H1 (cell line): ENCODE measurements around the gene SPC24. TPM values are rescaled to one million over a fixed set of nuclear protein-coding genes. Genes with fewer than 3 reads are reported as not detected.

Experiments used
- CTCF ChIA-PET: fragments of 300-600 bp; sonication (Branson Sonifier 250); formaldehyde crosslinking; loops from one replicate; lab custom pipeline; 2021; ENCODE audit not compliant: partially characterized antibody; lab: Charles Lee
- POLR2A ChIA-PET: fragments of 300-600 bp; sonication (Branson Sonifier 250); formaldehyde crosslinking; loops from one replicate; lab custom pipeline; 2021; ENCODE audit warnings: inconsistent platforms; ENCODE audit not compliant: partially characterized antibody; lab: Charles Lee
- DNase-seq, 2 experiments: peaks; one replicate each; pipeline versions ENCODE4 v3.0.0 to v3.0.0-alpha.2; 2010 to 2022; ENCODE audit warnings: low spot score in 2 of 2, low read depth in 1 of 2, mixed read lengths in 1 of 2
- FAIRE-seq: peaks from 2 replicates; lab custom pipeline; 2011; peaks lifted over from hg19 to GRCh38; lab: Jason Lieb, UNC
- H2AFZ ChIP-seq: 2 replicates; pipeline ENCODE4 v1.8.1; 2012; ENCODE audit warnings: low read length, inconsistent platforms
- H2AK5ac ChIP-seq: 2 replicates; pipeline ENCODE4 v1.6.1; 2013; ENCODE audit warnings: low read depth, low read length
- H2BK120ac ChIP-seq: replicated peaks from 2 replicates; pipeline ENCODE3; 2013; ENCODE audit warnings: low read depth, low read length, inconsistent platforms
- H2BK12ac ChIP-seq: 2 replicates; pipeline ENCODE4 v1.6.1; 2013; ENCODE audit warnings: low read depth, low read length
- H2BK15ac ChIP-seq: 2 replicates; pipeline ENCODE4 v1.6.1; 2013; ENCODE audit warnings: low read length
- H2BK20ac ChIP-seq: 2 replicates; pipeline ENCODE4 v1.6.1; 2013; ENCODE audit warnings: low read length
- H2BK5ac ChIP-seq: 2 replicates; pipeline ENCODE4 v1.6.1; 2013; ENCODE audit warnings: low read depth, low read length
- H3K14ac ChIP-seq: 2 replicates; pipeline ENCODE4 v1.6.1; 2013; ENCODE audit warnings: inconsistent platforms; ENCODE audit not compliant: insufficient read length
- H3K18ac ChIP-seq: 2 replicates; pipeline ENCODE4 v1.6.1; 2013; ENCODE audit warnings: low read length; ENCODE audit errors: extremely low read depth
- H3K23ac ChIP-seq: 2 replicates; pipeline ENCODE4 v1.6.1; 2013; ENCODE audit warnings: inconsistent platforms; ENCODE audit not compliant: insufficient read length
- H3K23me2 ChIP-seq: 2 replicates; pipeline ENCODE4 v1.6.1; 2013; ENCODE audit warnings: low read depth, low read length
- H3K27ac ChIP-seq: 2 replicates; pipeline ENCODE4 v1.6.1; 2011; ENCODE audit warnings: low read depth, low read length, inconsistent platforms
- H3K27me3 ChIP-seq, 4 experiments: replicated peaks in 1 of 4; 1 replicate in 1 of 4; 2 replicates in 3 of 4; pipeline versions ENCODE4 v1.6.1 to v1.8.1; 2011 to 2013; ENCODE audit warnings: low read length in 3 of 4, mild to moderate bottlenecking in 3 of 4, inconsistent platforms in 2 of 4, mixed read lengths in 2 of 4, moderate library complexity in 1 of 4; ENCODE audit not compliant: control insufficient read depth in 3 of 4, insufficient read depth in 3 of 4; ENCODE audit errors: extremely low read depth in 1 of 4
- H3K36me3 ChIP-seq, 4 experiments: 2 replicates each; pipeline versions ENCODE4 v1.6.1 to v1.8.1; 2011 to 2013; ENCODE audit warnings: mild to moderate bottlenecking in 4 of 4, low read length in 3 of 4, moderate library complexity in 2 of 4, control low read depth in 1 of 4, inconsistent platforms in 1 of 4; ENCODE audit not compliant: insufficient read depth in 4 of 4, control insufficient read depth in 2 of 4
- H3K4ac ChIP-seq: replicated peaks from 2 replicates; pipeline ENCODE3; 2013; ENCODE audit warnings: low read length, low read depth, mixed read lengths, inconsistent platforms; ENCODE audit not compliant: insufficient read length
- H3K4me1 ChIP-seq, 4 experiments: replicated peaks in 1 of 4; 1 replicate in 1 of 4; 2 replicates in 3 of 4; pipeline versions ENCODE4 v1.6.1 to v1.8.1; 2011 to 2013; ENCODE audit warnings: low read length in 3 of 4, inconsistent platforms in 2 of 4, mixed read lengths in 1 of 4; ENCODE audit not compliant: insufficient read depth in 4 of 4, control insufficient read depth in 3 of 4
- H3K4me2 ChIP-seq, 2 experiments: 2 replicates each; pipeline versions ENCODE4 v1.6.1 to v1.8.1; 2011 to 2013; ENCODE audit warnings: low read depth in 2 of 2, low read length in 2 of 2, control low read depth in 1 of 2, inconsistent platforms in 1 of 2, mild to moderate bottlenecking in 1 of 2; ENCODE audit not compliant: insufficient read depth in 1 of 2
- H3K4me3 ChIP-seq, 4 experiments: fragments of 200-600, 300-600 bp in 1 of 4; sonication (generic), shearing (Covaris generic), sonication (Bioruptor Twin) in 1 of 4; 2 replicates each; pipeline versions ENCODE4 v1.5.1 to v1.8.1; 2011 to 2016; ENCODE audit warnings: low read length in 4 of 4, low read depth in 3 of 4, control low read depth in 2 of 4, inconsistent platforms in 2 of 4, mild to moderate bottlenecking in 2 of 4, mixed read lengths in 1 of 4, moderate library complexity in 1 of 4; ENCODE audit not compliant: insufficient read depth in 2 of 4; ENCODE audit errors: extremely low read depth in 1 of 4
- H3K56ac ChIP-seq: replicated peaks from 2 replicates; pipeline ENCODE3; 2013; ENCODE audit warnings: low read depth, mild to moderate bottlenecking, mixed read lengths, low read length, inconsistent platforms; ENCODE audit not compliant: insufficient read length
- H3K79me1 ChIP-seq: 2 replicates; pipeline ENCODE4 v1.6.1; 2013; ENCODE audit warnings: low read depth, low read length, control low read depth
- H3K79me2 ChIP-seq, 2 experiments: 2 replicates each; pipeline versions ENCODE4 v1.6.1 to v1.8.1; 2012 to 2013; ENCODE audit warnings: low read length in 2 of 2, mild to moderate bottlenecking in 2 of 2, inconsistent platforms in 1 of 2; ENCODE audit not compliant: insufficient read depth in 2 of 2, control insufficient read depth in 1 of 2
- H3K9ac ChIP-seq, 4 experiments: replicated peaks in 1 of 4; 1 replicate in 1 of 4; 2 replicates in 3 of 4; pipeline versions ENCODE4 v1.6.1 to v1.8.1; 2011 to 2013; ENCODE audit warnings: low read depth in 3 of 4, low read length in 3 of 4, control low read depth in 2 of 4, mild to moderate bottlenecking in 2 of 4, moderate library complexity in 2 of 4, inconsistent platforms in 1 of 4; ENCODE audit errors: extremely low read depth in 1 of 4
- H3K9me3 ChIP-seq, 2 experiments: 2 replicates each; pipeline versions ENCODE4 v1.6.1 to v1.8.1; 2012 to 2013; ENCODE audit warnings: mild to moderate bottlenecking in 2 of 2, moderate library complexity in 2 of 2, control low read depth in 1 of 2, inconsistent platforms in 1 of 2, low read depth in 1 of 2, low read length in 1 of 2, mixed read lengths in 1 of 2; ENCODE audit not compliant: insufficient read depth in 2 of 2
- H4K20me1 ChIP-seq, 2 experiments: replicated peaks in 1 of 2; 2 replicates each; pipeline versions ENCODE3 to v1.8.1; 2011 to 2013; ENCODE audit warnings: inconsistent platforms in 2 of 2, low read length in 2 of 2, mild to moderate bottlenecking in 1 of 2; ENCODE audit not compliant: insufficient read depth in 2 of 2, control insufficient read depth in 1 of 2
- H4K5ac ChIP-seq: 2 replicates; pipeline ENCODE4 v1.6.1; 2013; ENCODE audit warnings: low read length, low read depth, mixed read lengths, inconsistent platforms; ENCODE audit not compliant: insufficient read length
- H4K8ac ChIP-seq: 2 replicates; pipeline ENCODE4 v1.8.0; 2013; ENCODE audit warnings: mild to moderate bottlenecking, moderate library complexity, low read length, inconsistent platforms; ENCODE audit not compliant: insufficient read depth; ENCODE audit errors: extremely low read depth
- H4K91ac ChIP-seq: replicated peaks from 2 replicates; pipeline ENCODE3; 2013; ENCODE audit warnings: low read length, mixed read lengths, inconsistent platforms; ENCODE audit not compliant: insufficient read length
- CBX5 ChIP-seq: fragments of 300-800, 300-1000 bp; sonication (generic); IDR thresholded peaks from 2 replicates; pipeline ENCODE4 v1.7.1; 2016; ENCODE audit warnings: antibody characterized with exemption, low read length, low read depth
- CBX8 ChIP-seq: fragments of 300-800, 300-1000 bp; sonication (generic); IDR thresholded peaks from 2 replicates; pipeline ENCODE4 v1.7.1; 2016; ENCODE audit warnings: low read depth, low read length, borderline replicate concordance
- CEBPB ChIP-seq: IDR thresholded peaks from 2 replicates; pipeline ENCODE4 v1.6.1; 2012; ENCODE audit warnings: low read depth, low read length
- EGR1 ChIP-seq: IDR thresholded peaks from 2 replicates; pipeline ENCODE4 v1.6.1; 2011; ENCODE audit warnings: low read depth, low read length, borderline replicate concordance
- JUND ChIP-seq: IDR thresholded peaks from 2 replicates; pipeline ENCODE4 v1.6.1; 2011; ENCODE audit warnings: mild to moderate bottlenecking, improper control_type of control experiment, low read length
- KDM5A ChIP-seq: fragments of 200-600 bp; IDR thresholded peaks from 2 replicates; pipeline ENCODE4 v1.7.1; 2012; ENCODE audit warnings: mild to moderate bottlenecking, low read length, inconsistent platforms, mixed read lengths
- NANOG ChIP-seq: IDR thresholded peaks from 2 replicates; pipeline ENCODE4 v1.6.1; 2011; ENCODE audit warnings: low read length, low read depth, mild to moderate bottlenecking, inconsistent platforms; ENCODE audit not compliant: insufficient read depth, poor library complexity, severe bottlenecking
- NRF1 ChIP-seq: IDR thresholded peaks from 2 replicates; pipeline ENCODE4 v1.6.1; 2011; ENCODE audit warnings: mild to moderate bottlenecking, low read depth, low read length, improper control_type of control experiment
- RXRA ChIP-seq: IDR thresholded peaks from 2 replicates; pipeline ENCODE4 v1.6.1; 2011; ENCODE audit warnings: low read depth, mild to moderate bottlenecking, low read length, moderate library complexity; ENCODE audit not compliant: insufficient read depth
- SAP30 ChIP-seq: fragments of 300-600 bp; sonication (generic); IDR thresholded peaks from 2 replicates; pipeline ENCODE4 v1.7.1; 2012; ENCODE audit warnings: low read length, moderate library complexity, mild to moderate bottlenecking, inconsistent platforms; ENCODE audit not compliant: insufficient read depth, insufficient replicate concordance
- SP2 ChIP-seq: IDR thresholded peaks from 2 replicates; pipeline ENCODE4 v1.6.1; 2012; ENCODE audit warnings: mild to moderate bottlenecking, low read length, inconsistent platforms
- WGBS, 2 experiments: shearing (Covaris generic) in 1 of 2; methylation state at CpG; one replicate each; pipeline versions ENCODE4 v1.1.6 to v1.1.7; 2013 to 2015; ENCODE audit warnings: low lambda C conversion rate in 2 of 2, mixed read lengths in 2 of 2, inconsistent platforms in 1 of 2, low coverage in 1 of 2, missing lambda C conversion rate in 1 of 2; ENCODE audit not compliant: insufficient replicate concordance in 2 of 2, insufficient coverage in 1 of 2, insufficient read length in 1 of 2; ENCODE audit errors: extremely low coverage in 1 of 2, missing lambda C conversion rate in 1 of 2; 5-methylcytosine and 5-hydroxymethylcytosine counted together
- polyA plus RNA-seq, 7 experiments: library from polyadenylated mRNA; depleted of rRNA in 3 of 7; stranded (reverse) in 5 of 7; unstranded in 2 of 7; fragments of >200 nt in 5 of 7; fragments of 200-250 nt in 2 of 7; gene quantifications; 1 replicate in 5 of 7; 2 replicates in 1 of 7; 4 replicates in 1 of 7; pipeline versions ENCODE4 v1.2.1 to v1.2.3, GENCODE V29; 2011 to 2013; ENCODE audit warnings: missing spikeins in 2 of 7, mixed read lengths in 2 of 7
- total RNA-seq: library from RNA; stranded (reverse); fragmentation: NEBNext Ultra II Directional; extraction: Animal tissue kit (Norgen Biotek cat#: 25700); gene quantifications from 2 replicates; pipeline ENCODE4 v1.2.1, GENCODE V29; 2021
- TF ChIP-seq, protein P1 (sequence below), 3 experiments: IDR thresholded peaks; 1 replicate in 2 of 3; 2 replicates in 1 of 3; pipeline versions ENCODE4 v1.5.1 to v1.6.1; 2011; ENCODE audit warnings: low read length in 3 of 3, mild to moderate bottlenecking in 3 of 3, inconsistent platforms in 2 of 3, low read depth in 1 of 3, moderate library complexity in 1 of 3; ENCODE audit not compliant: insufficient read depth in 1 of 3; ENCODE audit errors: control extremely low read depth in 1 of 3

The SPC24 gene
- total and polyA plus RNA-seq, 2 of the 8 experiments (the other 6 are each of a cell fraction or from before 2014, with no cell fraction given), result 17.7 to 42.4 TPM

DNA sequence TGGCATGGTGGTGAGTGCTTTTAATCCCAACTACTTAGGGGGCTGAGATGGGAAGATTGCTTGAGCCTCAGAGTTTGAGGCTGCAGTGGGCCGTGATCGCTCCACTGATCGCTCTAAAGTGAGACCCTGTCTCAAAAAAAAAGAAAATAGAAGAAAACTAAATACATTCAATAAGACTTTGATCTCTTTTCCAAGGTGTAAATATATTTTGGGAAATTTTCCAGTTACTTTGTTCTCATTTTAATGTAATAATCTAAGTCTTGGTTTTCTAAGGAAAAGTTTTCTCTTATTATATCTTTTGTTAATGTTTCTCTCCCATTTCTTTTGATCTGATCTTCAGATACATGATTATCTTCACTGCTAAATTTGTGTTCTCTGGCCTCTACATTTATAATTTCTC lies 56.7 kb downstream of the SPC24 start:
- no peak overlapping the region for H2BK12ac ChIP-seq
- FAIRE-seq, result no peak
- H2AFZ ChIP-seq, result no peak overlapping the region
- H3K4me3 ChIP-seq, result no peak overlapping the region
- H4K5ac ChIP-seq, result no peak overlapping the region
- no peaks in the 10 kb centered on the region for H3K23me2 ChIP-seq
- H2BK5ac ChIP-seq, result no peak overlapping the region
- H3K79me2 ChIP-seq, result peaks cover 22 to 76% of the 10 kb centered on the region in 2 experiments
- no peak overlapping the region for H3K4me2 ChIP-seq
- no peak overlapping the region for H2AK5ac ChIP-seq
- H3K4me1 ChIP-seq, result peaks cover 0 to 3% (median 0%) of the 10 kb centered on the region in 4 experiments; a peak in 3 of 7 replicates
- no peak overlapping the region for H3K56ac ChIP-seq
- H3K23ac ChIP-seq, result no peak overlapping the region
- no peaks in the 10 kb centered on the region for H3K27me3 ChIP-seq
- no peak overlapping the region for H2BK15ac ChIP-seq
- 78% methylated on average over 3 of the region's 3 CpGs; no CpG with 5 or more reads in 1 of the 2 experiments for WGBS, 2 experiments
- peaks cover 28 to 89% (median 49%) of the 10 kb centered on the region in 4 experiments; a peak in 7 of 8 replicates for H3K36me3 ChIP-seq
- CTCF ChIA-PET, result no interaction called here
- peaks cover 5% of the 10 kb centered on the region for H3K79me1 ChIP-seq
- no peak for DNase-seq
- POLR2A ChIA-PET, result no interaction called here
- H3K27ac ChIP-seq, result no peak overlapping the region
- no peak overlapping the region for H4K8ac ChIP-seq
- no peak overlapping the region for H3K14ac ChIP-seq
- no peak overlapping the region for H4K91ac ChIP-seq
- H3K9me3 ChIP-seq, result no peaks in the 10 kb centered on the region
- no peak overlapping the region for H3K9ac ChIP-seq
- peaks cover 23 to 37% of the 10 kb centered on the region in 2 experiments for H4K20me1 ChIP-seq
- H3K18ac ChIP-seq, result no peak overlapping the region
- H2BK120ac ChIP-seq, result no peak overlapping the region
- H2BK20ac ChIP-seq, result no peak overlapping the region
- H3K4ac ChIP-seq, result no peak overlapping the region
- TF ChIP-seq, protein P1, sequence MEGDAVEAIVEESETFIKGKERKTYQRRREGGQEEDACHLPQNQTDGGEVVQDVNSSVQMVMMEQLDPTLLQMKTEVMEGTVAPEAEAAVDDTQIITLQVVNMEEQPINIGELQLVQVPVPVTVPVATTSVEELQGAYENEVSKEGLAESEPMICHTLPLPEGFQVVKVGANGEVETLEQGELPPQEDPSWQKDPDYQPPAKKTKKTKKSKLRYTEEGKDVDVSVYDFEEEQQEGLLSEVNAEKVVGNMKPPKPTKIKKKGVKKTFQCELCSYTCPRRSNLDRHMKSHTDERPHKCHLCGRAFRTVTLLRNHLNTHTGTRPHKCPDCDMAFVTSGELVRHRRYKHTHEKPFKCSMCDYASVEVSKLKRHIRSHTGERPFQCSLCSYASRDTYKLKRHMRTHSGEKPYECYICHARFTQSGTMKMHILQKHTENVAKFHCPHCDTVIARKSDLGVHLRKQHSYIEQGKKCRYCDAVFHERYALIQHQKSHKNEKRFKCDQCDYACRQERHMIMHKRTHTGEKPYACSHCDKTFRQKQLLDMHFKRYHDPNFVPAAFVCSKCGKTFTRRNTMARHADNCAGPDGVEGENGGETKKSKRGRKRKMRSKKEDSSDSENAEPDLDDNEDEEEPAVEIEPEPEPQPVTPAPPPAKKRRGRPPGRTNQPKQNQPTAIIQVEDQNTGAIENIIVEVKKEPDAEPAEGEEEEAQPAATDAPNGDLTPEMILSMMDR (IDR thresholded peaks at IDR 0.05; ENCODE audit: control extremely low read depth in 1 of 3, insufficient read depth in 1 of 3, low read depth in 1 of 3, low read length in 3 of 3), result no peak
- TF ChIP-seq CBX5, result no peak
- no peak for TF ChIP-seq NRF1
- TF ChIP-seq RXRA, result no peak
- no peak for TF ChIP-seq NANOG
- no peak for TF ChIP-seq SP2
- TF ChIP-seq SAP30, result no peak
- TF ChIP-seq CEBPB, result no peak
- no peak for TF ChIP-seq CBX8
- no peak for TF ChIP-seq EGR1
- TF ChIP-seq KDM5A, result no peak
- no peak for TF ChIP-seq JUND
